ENCODE data around the gene HSD17B10. TPM values are rescaled to one million over a fixed set of nuclear protein-coding genes. Genes with fewer than 3 reads are reported as not detected.
A peak's percentile ranks its signal among the peaks of the same experiment; 100 is the strongest.

Gene HSD17B10
- total and polyA plus RNA-seq, 2 of the 13 experiments (the other 11 are each of a cell fraction or from before 2014, with no cell fraction given) = 68.7 to 84.7 TPM

DNA sequence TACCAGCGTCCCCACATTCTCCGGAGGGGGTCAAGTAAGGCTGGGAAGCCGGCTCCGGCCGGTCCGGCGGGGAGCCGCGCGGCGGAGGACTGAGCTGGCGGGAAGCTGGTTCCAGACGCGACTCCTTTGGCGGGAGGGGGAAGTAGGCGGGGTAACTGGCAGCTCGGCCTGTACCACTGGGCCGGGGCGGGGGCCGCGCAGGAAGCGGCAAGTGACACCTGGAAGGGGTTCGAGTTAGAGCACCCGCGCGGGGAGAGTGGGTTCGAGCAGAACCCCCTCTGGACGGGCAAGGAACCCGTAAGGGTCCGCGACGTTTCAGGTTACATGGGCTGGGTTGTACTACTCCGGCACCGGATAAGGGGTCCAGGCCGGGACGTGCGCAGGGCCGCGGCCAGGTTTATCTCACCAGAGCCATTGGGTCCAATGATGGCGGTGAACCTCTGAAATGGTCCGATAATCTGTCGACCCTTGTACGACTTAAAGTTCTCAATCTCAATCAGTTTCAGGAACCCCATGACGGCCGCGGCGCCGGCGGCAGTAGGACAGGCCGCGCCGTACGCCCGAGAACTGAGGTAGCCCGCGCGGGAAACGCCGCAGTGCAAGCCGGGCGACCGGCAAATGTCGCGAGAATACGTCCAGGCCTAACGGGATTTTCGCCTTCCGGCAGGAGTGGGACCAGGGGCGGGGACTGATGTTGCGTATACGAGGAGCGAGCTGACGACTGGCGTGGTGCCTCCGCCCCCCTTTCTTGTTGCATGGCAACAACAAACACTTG, 11.9 kb downstream of the HSD17B10 start, which contains the start of gene SMC1A (continued):
- TF ChIP-seq ZNF543 (CRISPR knock-in tag; IDR thresholded peaks at IDR 0.05) (no peak), FOXC1 (CRISPR knock-in tag; IDR thresholded peaks at IDR 0.05; ENCODE audit: borderline replicate concordance) (no peak), ZNF280D (CRISPR knock-in tag; IDR thresholded peaks at IDR 0.05) (no peak), NR2C2 (CRISPR knock-in tag; IDR thresholded peaks at IDR 0.05; ENCODE audit: borderline replicate concordance) (no peak), ZKSCAN5 (CRISPR knock-in tag; IDR thresholded peaks at IDR 0.05) (no peak), BRCA1 (CRISPR knock-in tag; IDR thresholded peaks at IDR 0.05) (no peak), ETV6 (CRISPR knock-in tag; conservative IDR thresholded peaks at IDR 0.05) (no peak), HHEX (CRISPR knock-in tag; IDR thresholded peaks at IDR 0.05) (no peak), ADNP (CRISPR knock-in tag; IDR thresholded peaks at IDR 0.05) (no peak), CREB1 (IDR thresholded peaks at IDR 0.05) (peak; percentile 59), CREB1 (CRISPR knock-in tag; IDR thresholded peaks at IDR 0.05) (0 out of 2 replicates have a peak, but pooled peaks have one; percentile 16), ZNF816 (CRISPR knock-in tag; IDR thresholded peaks at IDR 0.05; ENCODE audit: borderline replicate concordance) (no peak), ZMYM2 (CRISPR knock-in tag; IDR thresholded peaks at IDR 0.05) (no peak), ZC3H4 (CRISPR knock-in tag; IDR thresholded peaks at IDR 0.05; ENCODE audit: borderline replicate concordance) (no peak), CBFB (CRISPR knock-in tag; IDR thresholded peaks at IDR 0.05) (no peak), FLYWCH1 (CRISPR knock-in tag; IDR thresholded peaks at IDR 0.05) (0 out of 2 replicates have a peak, but pooled peaks have one; percentile 33), NCOR1 (IDR thresholded peaks at IDR 0.05; ENCODE audit: borderline replicate concordance, low read length) (no peak), KDM3A (CRISPR knock-in tag; IDR thresholded peaks at IDR 0.05; ENCODE audit: low read depth) (no peak), YEATS2 (CRISPR knock-in tag; IDR thresholded peaks at IDR 0.05; ENCODE audit: borderline replicate concordance) (peak; percentile 90), ZNF296 (CRISPR knock-in tag; conservative IDR thresholded peaks at IDR 0.05) (no peak), ZNF766 (CRISPR knock-in tag; IDR thresholded peaks at IDR 0.05; ENCODE audit: borderline replicate concordance) (0 out of 2 replicates have a peak, but pooled peaks have one; percentile 39), MXI1 (IDR thresholded peaks at IDR 0.05; ENCODE audit: borderline replicate concordance, low read depth, low read length) (peak; percentile 75; the same call in 1 of the 3 replicates), ELF1 (CRISPR knock-in tag; IDR thresholded peaks at IDR 0.05) (peak; percentile 76), KLF13 (CRISPR knock-in tag; IDR thresholded peaks at IDR 0.05) (no peak), HOXD1 (CRISPR knock-in tag; IDR thresholded peaks at IDR 0.05) (no peak), ZNF441 (CRISPR knock-in tag; IDR thresholded peaks at IDR 0.05; ENCODE audit: borderline replicate concordance) (no peak), ZFY (CRISPR knock-in tag; IDR thresholded peaks at IDR 0.05) (peak; percentile 95)
- TF ChIP-seq, protein P1, sequence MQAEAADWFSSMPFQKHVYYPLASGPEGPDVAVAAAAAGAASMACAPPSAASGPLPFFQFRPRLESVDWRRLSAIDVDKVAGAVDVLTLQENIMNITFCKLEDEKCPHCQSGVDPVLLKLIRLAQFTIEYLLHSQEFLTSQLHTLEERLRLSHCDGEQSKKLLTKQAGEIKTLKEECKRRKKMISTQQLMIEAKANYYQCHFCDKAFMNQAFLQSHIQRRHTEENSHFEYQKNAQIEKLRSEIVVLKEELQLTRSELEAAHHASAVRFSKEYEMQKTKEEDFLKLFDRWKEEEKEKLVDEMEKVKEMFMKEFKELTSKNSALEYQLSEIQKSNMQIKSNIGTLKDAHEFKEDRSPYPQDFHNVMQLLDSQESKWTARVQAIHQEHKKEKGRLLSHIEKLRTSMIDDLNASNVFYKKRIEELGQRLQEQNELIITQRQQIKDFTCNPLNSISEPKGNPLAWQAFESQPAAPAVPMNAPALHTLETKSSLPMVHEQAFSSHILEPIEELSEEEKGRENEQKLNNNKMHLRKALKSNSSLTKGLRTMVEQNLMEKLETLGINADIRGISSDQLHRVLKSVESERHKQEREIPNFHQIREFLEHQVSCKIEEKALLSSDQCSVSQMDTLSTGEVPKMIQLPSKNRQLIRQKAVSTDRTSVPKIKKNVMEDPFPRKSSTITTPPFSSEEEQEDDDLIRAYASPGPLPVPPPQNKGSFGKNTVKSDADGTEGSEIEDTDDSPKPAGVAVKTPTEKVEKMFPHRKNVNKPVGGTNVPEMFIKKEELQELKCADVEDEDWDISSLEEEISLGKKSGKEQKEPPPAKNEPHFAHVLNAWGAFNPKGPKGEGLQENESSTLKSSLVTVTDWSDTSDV (CRISPR knock-in tag; IDR thresholded peaks at IDR 0.05) = no peak

Measured in HepG2 (cell line).